ENCODE measurements around the gene ABCD1. TPM values are rescaled to one million over a fixed set of nuclear protein-coding genes. Genes with fewer than 3 reads are reported as not detected.
"Not testable (repeated sequence)": the region's sequence is repeated elsewhere in the genome, so short reads cannot be mapped to it uniquely, and the experiment has no call there.

Gene ABCD1
- total RNA-seq, result 19.7 and 22.3 TPM in 2 replicates
- long read RNA-seq, result 0 reads

DNA sequence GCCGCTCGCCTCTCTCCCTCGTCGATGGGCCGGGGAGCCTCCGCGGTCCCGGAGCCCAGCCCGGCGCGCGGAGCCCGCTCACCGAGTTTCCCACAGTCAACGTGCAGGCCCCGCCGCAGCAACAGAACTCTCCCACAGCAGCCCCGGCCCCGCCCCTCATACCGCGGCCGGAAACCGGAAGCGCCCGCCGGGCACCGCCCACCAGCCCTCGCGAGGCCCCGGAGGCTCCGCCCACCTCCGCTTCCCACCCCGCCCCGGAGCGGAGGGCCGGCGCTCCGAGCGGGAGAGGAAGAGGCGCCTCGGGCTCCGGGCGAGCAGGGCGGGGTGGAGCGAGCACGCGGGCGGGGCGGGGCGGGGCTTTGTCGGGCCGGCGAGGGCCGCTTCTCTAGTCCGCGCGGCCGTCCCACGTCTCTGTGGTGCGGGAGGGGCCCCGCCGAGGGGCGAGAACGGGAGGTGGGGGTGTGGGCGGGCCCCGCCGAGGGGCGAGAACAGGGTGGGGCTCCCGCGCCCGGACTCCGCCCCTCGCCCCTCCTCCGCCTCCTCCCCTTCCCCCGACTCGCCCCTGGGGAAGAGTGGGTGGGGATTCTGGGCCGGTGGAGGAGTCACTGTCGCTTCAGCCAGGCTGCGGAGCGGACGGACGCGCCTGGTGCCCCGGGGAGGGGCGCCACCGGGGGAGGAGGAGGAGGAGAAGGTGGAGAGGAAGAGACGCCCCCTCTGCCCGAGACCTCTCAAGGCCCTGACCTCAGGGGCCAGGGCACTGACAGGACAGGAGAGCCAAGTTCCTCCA lies at the start of gene ABCD1, which contains the start of gene BCAP31:
TSS of gene ABCD1 (plus strand) at position 605 of the 787 bp plus-strand sequence. CDS start 411 bp downstream, outside the sequence.
TSS of gene BCAP31 (minus strand) at position 136 of the 787 bp plus-strand sequence. CDS start 1,143 bp downstream, outside the sequence.
- peak within 1 kb of the TSS; percentile 84 for H3K4me3 Mint-ChIP-seq (ENCODE audit: unreplicated experiment)
- peak; percentile 97 for DNase-seq (ENCODE audit: extremely low spot score, unreplicated experiment)
- no peaks in the 10 kb centered on the region for H3K27me3 Mint-ChIP-seq (ENCODE audit: unreplicated experiment)
- TF ChIP-seq CTCF (IDR thresholded peaks at IDR 0.05), result no peak
- peak within 1 kb of the TSS; percentile 78 for H3K27ac Mint-ChIP-seq (ENCODE audit: unreplicated experiment)
- H3K4me1 Mint-ChIP-seq (ENCODE audit: unreplicated experiment), result peaks cover 33% of the 10 kb centered on the region
- peaks cover 5% of the 10 kb centered on the region for H3K9me3 Mint-ChIP-seq (ENCODE audit: unreplicated experiment)
- H3K36me3 Mint-ChIP-seq (ENCODE audit: unreplicated experiment), result peaks cover 8% of the 10 kb centered on the region

- H3K4me1 Mint-ChIP-seq (ENCODE audit: unreplicated experiment), result no peaks in the 10 kb centered on the region
- TF ChIP-seq CTCF (IDR thresholded peaks at IDR 0.05), result no peak
- H3K9me3 Mint-ChIP-seq (ENCODE audit: unreplicated experiment), result no peaks in the 10 kb centered on the region
- peaks cover 5% of the 10 kb centered on the region for H3K27me3 Mint-ChIP-seq (ENCODE audit: unreplicated experiment)
- DNase-seq (ENCODE audit: extremely low spot score, unreplicated experiment), result no peak
- H3K4me3 Mint-ChIP-seq (ENCODE audit: unreplicated experiment), result no peak overlapping the region
- no peaks in the 10 kb centered on the region for H3K36me3 Mint-ChIP-seq (ENCODE audit: unreplicated experiment)
- H3K27ac Mint-ChIP-seq (ENCODE audit: unreplicated experiment), result no peak overlapping the region
Measured at GRCh38 chrX:153681175-153681574, 43.5 kb upstream of the ABCD1 start.

GRCh38 chrX:153683486-153683885 lies 41.2 kb upstream of the ABCD1 start:
- DNase-seq (ENCODE audit: extremely low spot score, unreplicated experiment); H3K4me3 Mint-ChIP-seq (ENCODE audit: unreplicated experiment); H3K27ac Mint-ChIP-seq (ENCODE audit: unreplicated experiment); H3K9me3 Mint-ChIP-seq (ENCODE audit: unreplicated experiment); H3K36me3 Mint-ChIP-seq (ENCODE audit: unreplicated experiment); H3K27me3 Mint-ChIP-seq (ENCODE audit: unreplicated experiment); H3K4me1 Mint-ChIP-seq (ENCODE audit: unreplicated experiment): not testable (repeated sequence)

- H3K27ac Mint-ChIP-seq (ENCODE audit: unreplicated experiment), result no peak overlapping the region
- peaks cover 6% of the 10 kb centered on the region for H3K4me1 Mint-ChIP-seq (ENCODE audit: unreplicated experiment)
- H3K27me3 Mint-ChIP-seq (ENCODE audit: unreplicated experiment), result no peaks in the 10 kb centered on the region
- no peak for TF ChIP-seq CTCF (IDR thresholded peaks at IDR 0.05)
- DNase-seq (ENCODE audit: extremely low spot score, unreplicated experiment), result no peak
- H3K36me3 Mint-ChIP-seq (ENCODE audit: unreplicated experiment), result no peaks in the 10 kb centered on the region
- no peaks in the 10 kb centered on the region for H3K9me3 Mint-ChIP-seq (ENCODE audit: unreplicated experiment)
- H3K4me3 Mint-ChIP-seq (ENCODE audit: unreplicated experiment), result no peak overlapping the region
Measured at GRCh38 chrX:153684467-153685155, 40.0 kb upstream of the ABCD1 start.

- Mint-ChIP-seq H3K27me3 (ENCODE audit: unreplicated experiment) (no peaks in the 10 kb centered on the region), H3K27ac (ENCODE audit: unreplicated experiment) (no peak overlapping the region), H3K9me3 (ENCODE audit: unreplicated experiment) (no peaks in the 10 kb centered on the region), H3K4me1 (ENCODE audit: unreplicated experiment) (peaks cover 8% of the 10 kb centered on the region), H3K4me3 (ENCODE audit: unreplicated experiment) (no peak overlapping the region), H3K36me3 (ENCODE audit: unreplicated experiment) (no peaks in the 10 kb centered on the region)
- DNase-seq (ENCODE audit: extremely low spot score, unreplicated experiment), result no peak
- no peak for TF ChIP-seq CTCF (IDR thresholded peaks at IDR 0.05)
Measured at GRCh38 chrX:153685156-153685536, 39.5 kb upstream of the ABCD1 start.

Measured in osteocyte (in vitro differentiated cells).